PC-3 (cell line): ENCODE data around the gene REXO4.
"Not testable (repeated sequence)": the region's sequence is repeated elsewhere in the genome, so short reads cannot be mapped to it uniquely, and the experiment has no call there.

Source experiments
- CTCF ChIP-seq: fragments of 300-600 bp; sonication (generic); conservative IDR thresholded peaks from 2 replicates; pipeline ENCODE4 v1.5.1; 2017; ENCODE audit warnings: antibody characterized with exemption, low read depth, mild to moderate bottlenecking, low read length
- EZH2 ChIP-seq: fragments of 300-600 bp; sonication (generic); IDR thresholded peaks from one replicate; pipeline ENCODE4 v1.6.1; 2017; ENCODE audit warnings: antibody characterized with exemption, mild to moderate bottlenecking, low read length; ENCODE audit not compliant: unreplicated experiment

DNA sequence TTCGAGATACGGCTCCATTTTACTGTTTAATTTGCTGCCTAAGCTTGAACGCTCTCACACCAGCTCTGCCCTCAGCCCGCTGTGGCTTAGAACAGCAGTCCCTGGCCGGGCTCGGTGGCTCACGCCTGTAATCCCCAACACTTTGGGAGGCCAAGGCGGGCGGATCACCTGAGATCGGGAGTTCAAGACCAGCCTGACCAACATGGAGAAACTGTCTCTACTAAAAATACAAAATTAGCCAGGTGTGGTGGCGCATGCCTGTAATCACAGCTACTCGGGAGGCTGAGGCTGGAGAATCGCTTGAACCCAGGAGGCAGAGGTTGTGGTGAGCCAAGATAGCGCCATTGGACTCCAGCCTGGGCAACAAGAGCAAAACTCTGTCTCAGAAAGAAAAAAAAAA, 40.5 kb downstream of the REXO4 start:
- not testable (repeated sequence) for TF ChIP-seq CTCF, EZH2
